Lower lobe of right lung (tissue), 2 donors: Measurements from ENCODE around the gene CHIC2. TPM values are rescaled to one million over a fixed set of nuclear protein-coding genes. Genes with fewer than 3 reads are reported as not detected.

Experiments
- ATAC-seq, 2 donors: fragments of 200-7000 bp; cut with Tn5 transposase; one replicate each; pipeline ENCODE4 v1.9.1; 2020 to 2022; ENCODE audit warnings: mild to moderate bottlenecking in 2 of 2, moderate library complexity in 2 of 2
- DNase-seq: peaks from one replicate; pipeline ENCODE4 v3.0.0-alpha.2; 2020
- H3K27ac ChIP-seq: fragments of 200-600 bp; one replicate; pipeline ENCODE4 v1.8.0; 2022
- H3K27me3 ChIP-seq: fragments of 200-600 bp; one replicate; pipeline ENCODE4 v1.8.0; 2022; ENCODE audit warnings: low read depth
- H3K36me3 ChIP-seq: fragments of 200-600 bp; one replicate; pipeline ENCODE4 v1.8.0; 2022; ENCODE audit warnings: mild to moderate bottlenecking
- H3K4me1 ChIP-seq: fragments of 200-600 bp; one replicate; pipeline ENCODE4 v1.8.0; 2022
- H3K4me3 ChIP-seq: fragments of 200-600 bp; one replicate; pipeline ENCODE4 v1.8.0; 2022; ENCODE audit warnings: mild to moderate bottlenecking
- H3K9me3 ChIP-seq: fragments of 200-600 bp; one replicate; pipeline ENCODE4 v1.8.0; 2022
- CTCF ChIP-seq: fragments of 200-600 bp; IDR thresholded peaks from one replicate; pipeline ENCODE4 v1.8.0; 2022; ENCODE audit warnings: antibody characterized with exemption, mild to moderate bottlenecking
- intact Hi-C: fragments of 100-400 bp; cut with DNase I; formaldehyde crosslinking; loops from one replicate; pipeline ENCODE4 v1.11.0; 2022
- total RNA-seq: library from RNA; stranded (reverse); fragmentation: NEBNext Ultra II Directional; extraction: Animal tissue kit (Norgen Biotek cat#: 25700); gene quantifications from one replicate; pipeline ENCODE4 v1.2.1, GENCODE V29; 2021
- donor health status: DM: no; HTN: yes; CAD: no; lungs with severe emphysema.

Gene CHIC2
- total RNA-seq, 1 donor from 2014 or later: 30.1 TPM

- no peak for ATAC-seq
- H3K4me1 ChIP-seq: peaks cover 28% of the 10 kb centered on the region
- no peak for DNase-seq
- H3K27me3 ChIP-seq: no peaks in the 10 kb centered on the region
- no peak overlapping the region for H3K4me3 ChIP-seq
- TF ChIP-seq CTCF: no peak
- intact Hi-C loops: no loop called here
- no peaks in the 10 kb centered on the region for H3K36me3 ChIP-seq
- no peaks in the 10 kb centered on the region for H3K9me3 ChIP-seq
- peak overlapping the region; percentile 97 for H3K27ac ChIP-seq
Measured at GRCh38 chr4:54067166-54067565, 2.8 kb upstream of the CHIC2 start.

GRCh38 chr4:54066718-54067129, 2.3 kb upstream of the CHIC2 start:
- ATAC-seq (no peak), DNase-seq (no peak)
- Histone ChIP-seq H3K27me3 (no peaks in the 10 kb centered on the region), H3K9me3 (no peaks in the 10 kb centered on the region), H3K4me3 (no peak overlapping the region), H3K27ac (peak overlapping the region; percentile 97), H3K36me3 (no peaks in the 10 kb centered on the region), H3K4me1 (peaks cover 32% of the 10 kb centered on the region)
- no peak for TF ChIP-seq CTCF
- intact Hi-C loops: no loop called here

- peaks cover 39% of the 10 kb centered on the region for H3K4me1 ChIP-seq
- H3K36me3 ChIP-seq: no peaks in the 10 kb centered on the region
- no peak overlapping the region for H3K4me3 ChIP-seq
- TF ChIP-seq CTCF: no peak
- intact Hi-C loops: no loop called here
- DNase-seq (no peak), ATAC-seq (no peak)
- no peaks in the 10 kb centered on the region for H3K27me3 ChIP-seq
- peak overlapping the region; percentile 97 for H3K27ac ChIP-seq
- H3K9me3 ChIP-seq: no peaks in the 10 kb centered on the region
Measured at GRCh38 chr4:54066088-54066415, 1.6 kb upstream of the CHIC2 start.

GRCh38 chr4:54065282-54066087, 1.1 kb upstream of the CHIC2 start:
- ATAC-seq: no peak
- Histone ChIP-seq H3K36me3 (no peaks in the 10 kb centered on the region), H3K27me3 (no peaks in the 10 kb centered on the region), H3K27ac (peak overlapping the region; percentile 97), H3K9me3 (no peaks in the 10 kb centered on the region), H3K4me1 (peaks cover 44% of the 10 kb centered on the region), H3K4me3 (peak overlapping the region; percentile 90)
- DNase-seq: no peak
- TF ChIP-seq CTCF: no peak
- intact Hi-C loops: no loop called here

DNA sequence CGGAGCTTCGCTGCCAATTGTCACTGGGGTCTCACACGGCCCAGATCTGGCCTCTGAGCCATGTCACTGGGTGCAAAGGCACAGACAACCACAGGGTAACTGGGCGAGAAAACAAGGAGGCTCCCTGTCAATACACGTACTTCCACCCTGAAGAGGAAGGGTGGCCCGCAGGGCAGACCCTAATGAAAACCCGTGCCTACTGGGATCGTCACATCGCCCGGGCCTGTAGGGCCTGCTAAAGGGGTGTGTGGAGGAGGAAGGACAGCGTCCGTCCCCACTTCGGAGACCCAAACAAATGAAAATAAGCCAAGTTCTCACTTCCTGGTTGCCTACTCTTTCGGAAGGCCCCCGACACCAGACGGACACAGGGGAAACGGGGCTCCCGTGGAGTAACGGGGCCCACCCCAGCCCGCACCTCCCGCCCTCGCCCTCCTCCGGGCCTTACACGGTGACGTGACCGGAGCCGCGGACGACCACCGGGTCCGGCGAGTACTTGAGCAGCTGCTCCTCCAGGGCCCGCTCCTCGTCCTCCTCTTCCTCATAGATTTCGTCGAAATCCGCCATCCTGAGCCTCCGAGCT, 578 bp downstream of the CHIC2 start:
- H3K4me1 ChIP-seq: peaks cover 61% of the 10 kb centered on the region
- DNase-seq: peak; percentile 72
- intact Hi-C loops: no loop called here
- H3K27me3 ChIP-seq: no peaks in the 10 kb centered on the region
- ATAC-seq: peak; percentile 63 to 73
- no peaks in the 10 kb centered on the region for H3K9me3 ChIP-seq
- H3K36me3 ChIP-seq: no peaks in the 10 kb centered on the region
- H3K27ac ChIP-seq: peak overlapping the region; percentile 97
- H3K4me3 ChIP-seq: peak overlapping the region; percentile 90
- no peak for TF ChIP-seq CTCF
